HL-60 (cell line): ENCODE results near the gene WASF1.

ENCODE experiments used
- CTCF ChIP-seq: IDR thresholded peaks from one replicate; pipeline ENCODE4 v1.5.1; 2011; ENCODE audit warnings: low read length, control low read depth, inconsistent platforms; ENCODE audit not compliant: insufficient read depth
- TF ChIP-seq, protein P1 (sequence below): IDR thresholded peaks from 2 replicates; pipeline ENCODE4 v1.6.1; 2012; ENCODE audit warnings: low read depth; ENCODE audit not compliant: insufficient replicate concordance

- no peak for TF ChIP-seq CTCF
- TF ChIP-seq, protein P1, sequence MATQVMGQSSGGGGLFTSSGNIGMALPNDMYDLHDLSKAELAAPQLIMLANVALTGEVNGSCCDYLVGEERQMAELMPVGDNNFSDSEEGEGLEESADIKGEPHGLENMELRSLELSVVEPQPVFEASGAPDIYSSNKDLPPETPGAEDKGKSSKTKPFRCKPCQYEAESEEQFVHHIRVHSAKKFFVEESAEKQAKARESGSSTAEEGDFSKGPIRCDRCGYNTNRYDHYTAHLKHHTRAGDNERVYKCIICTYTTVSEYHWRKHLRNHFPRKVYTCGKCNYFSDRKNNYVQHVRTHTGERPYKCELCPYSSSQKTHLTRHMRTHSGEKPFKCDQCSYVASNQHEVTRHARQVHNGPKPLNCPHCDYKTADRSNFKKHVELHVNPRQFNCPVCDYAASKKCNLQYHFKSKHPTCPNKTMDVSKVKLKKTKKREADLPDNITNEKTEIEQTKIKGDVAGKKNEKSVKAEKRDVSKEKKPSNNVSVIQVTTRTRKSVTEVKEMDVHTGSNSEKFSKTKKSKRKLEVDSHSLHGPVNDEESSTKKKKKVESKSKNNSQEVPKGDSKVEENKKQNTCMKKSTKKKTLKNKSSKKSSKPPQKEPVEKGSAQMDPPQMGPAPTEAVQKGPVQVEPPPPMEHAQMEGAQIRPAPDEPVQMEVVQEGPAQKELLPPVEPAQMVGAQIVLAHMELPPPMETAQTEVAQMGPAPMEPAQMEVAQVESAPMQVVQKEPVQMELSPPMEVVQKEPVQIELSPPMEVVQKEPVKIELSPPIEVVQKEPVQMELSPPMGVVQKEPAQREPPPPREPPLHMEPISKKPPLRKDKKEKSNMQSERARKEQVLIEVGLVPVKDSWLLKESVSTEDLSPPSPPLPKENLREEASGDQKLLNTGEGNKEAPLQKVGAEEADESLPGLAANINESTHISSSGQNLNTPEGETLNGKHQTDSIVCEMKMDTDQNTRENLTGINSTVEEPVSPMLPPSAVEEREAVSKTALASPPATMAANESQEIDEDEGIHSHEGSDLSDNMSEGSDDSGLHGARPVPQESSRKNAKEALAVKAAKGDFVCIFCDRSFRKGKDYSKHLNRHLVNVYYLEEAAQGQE = no peak
Measured at GRCh38 chr6:110128418-110128817, 51.1 kb downstream of the WASF1 start.
